ENCODE data around the gene DPF1. TPM values are rescaled to one million over a fixed set of nuclear protein-coding genes. Genes with fewer than 3 reads are reported as not detected.
"Not testable (repeated sequence)": the region's sequence is repeated elsewhere in the genome, so short reads cannot be mapped to it uniquely, and the experiment has no call there.

Gene DPF1
- total RNA-seq, 4 donors from 2014 or later = 0.85 to 4.2 TPM; not detected in 2

GRCh38 chr19:38263689-38264485 lies 39.9 kb upstream of the DPF1 start:
- Histone ChIP-seq H3K4me1 (no peaks in the 10 kb centered on the region), H3K9me3 (no peaks in the 10 kb centered on the region), H3K4me3 (peak overlapping the region; percentile 16 to 53), H3K27ac (peak overlapping the region in 1 of 2 donors; percentile 61), H3K27me3 (no peaks in the 10 kb centered on the region), H3K36me3 (no peaks in the 10 kb centered on the region)
- DNase-seq = no peak
- intact Hi-C loops (cut with DNase I; ENCODE audit: low total_unique reads) = no loop called here
- TF ChIP-seq CTCF (IDR thresholded peaks at IDR 0.05) = no peak
- TF ChIP-seq POLR2A (IDR thresholded peaks at IDR 0.05) = no peak

GRCh38 chr19:38262585-38263268 lies 38.7 kb upstream of the DPF1 start:
- TF ChIP-seq CTCF (IDR thresholded peaks at IDR 0.05) (no peak), POLR2A (IDR thresholded peaks at IDR 0.05) (no peak)
- Histone ChIP-seq H3K4me3 (no peak overlapping the region), H3K27me3 (no peaks in the 10 kb centered on the region), H3K27ac (no peak overlapping the region), H3K4me1 (no peaks in the 10 kb centered on the region), H3K9me3 (no peaks in the 10 kb centered on the region), H3K36me3 (no peaks in the 10 kb centered on the region)
- intact Hi-C loops (cut with DNase I; ENCODE audit: low total_unique reads) = no loop called here
- no peak for DNase-seq

GRCh38 chr19:38261942-38262341 lies 37.9 kb upstream of the DPF1 start:
- H3K27me3 ChIP-seq; H3K36me3 ChIP-seq; H3K4me1 ChIP-seq; H3K4me3 ChIP-seq; H3K9me3 ChIP-seq; H3K27ac ChIP-seq; DNase-seq; intact Hi-C loops (cut with DNase I; ENCODE audit: low total_unique reads): not testable (repeated sequence)

- no peak for TF ChIP-seq POLR2A (IDR thresholded peaks at IDR 0.05)
- TF ChIP-seq CTCF (IDR thresholded peaks at IDR 0.05) = no peak
- H3K4me1 ChIP-seq = peaks cover 0 to 9% of the 10 kb centered on the region in 2 donors
- H3K36me3 ChIP-seq = no peaks in the 10 kb centered on the region
- H3K27ac ChIP-seq = peak overlapping the region; percentile 92
- DNase-seq = no peak
- no peaks in the 10 kb centered on the region for H3K27me3 ChIP-seq
- no peaks in the 10 kb centered on the region for H3K9me3 ChIP-seq
- peak overlapping the region; percentile 56 to 58 for H3K4me3 ChIP-seq
- intact Hi-C loops (cut with DNase I; ENCODE audit: low total_unique reads) = no loop called here
Measured at GRCh38 chr19:38255383-38256014, 31.5 kb upstream of the DPF1 start.

GRCh38 chr19:38253788-38254187 lies 29.8 kb upstream of the DPF1 start:
- no peaks in the 10 kb centered on the region for H3K27me3 ChIP-seq
- TF ChIP-seq CTCF (IDR thresholded peaks at IDR 0.05) = no peak
- no peak for TF ChIP-seq POLR2A (IDR thresholded peaks at IDR 0.05)
- DNase-seq = no peak
- no peaks in the 10 kb centered on the region for H3K36me3 ChIP-seq
- no peaks in the 10 kb centered on the region for H3K9me3 ChIP-seq
- intact Hi-C loops (cut with DNase I; ENCODE audit: low total_unique reads) = loop anchor here (2.0 kb wide), 1 partner anchor 67 kb away; no protein-coding TSS in a partner anchor
- peak overlapping the region; percentile 92 for H3K27ac ChIP-seq
- peak overlapping the region; percentile 23 to 35 for H3K4me3 ChIP-seq
- peaks cover 0 to 9% of the 10 kb centered on the region in 2 donors for H3K4me1 ChIP-seq

All from uterus (tissue), 4 donors.